Keratinocyte (primary cell): ENCODE measurements around the gene SMAD3. TPM values are rescaled to one million over a fixed set of nuclear protein-coding genes. Genes with fewer than 3 reads are reported as not detected.
A peak's percentile ranks its signal among the peaks of the same experiment; 100 is the strongest.

Source experiments
- DNase-seq: peaks from one replicate; pipeline ENCODE4 v3.0.0-alpha.2; 2011; ENCODE audit warnings: low read depth, missing footprints, low spot score
- FAIRE-seq: peaks from 2 replicates; lab custom pipeline; 2011; peaks lifted over from hg19 to GRCh38; lab: Jason Lieb, UNC
- H2AFZ ChIP-seq: 2 replicates; pipeline ENCODE4 v1.6.0; 2012; ENCODE audit warnings: low read length, control low read depth, inconsistent platforms; ENCODE audit not compliant: control insufficient read depth
- H3K27ac ChIP-seq: 2 replicates; pipeline ENCODE4 v1.5.1; 2011; ENCODE audit warnings: low read length; ENCODE audit not compliant: control insufficient read depth, insufficient read depth
- H3K27me3 ChIP-seq: 3 replicates; pipeline ENCODE4 v1.6.0; 2011; ENCODE audit warnings: low read length; ENCODE audit not compliant: control insufficient read depth, insufficient read depth; ENCODE audit errors: extremely low read depth
- H3K36me3 ChIP-seq, 2 experiments: 2 replicates in 1 of 2; 3 replicates in 1 of 2; pipeline ENCODE4 v1.5.1; 2011; ENCODE audit warnings: low read length in 2 of 2, mild to moderate bottlenecking in 1 of 2; ENCODE audit not compliant: control insufficient read depth in 2 of 2, insufficient read depth in 2 of 2; ENCODE audit errors: extremely low read depth in 1 of 2
- H3K4me1 ChIP-seq: 3 replicates; pipeline ENCODE4 v1.5.1; 2011; ENCODE audit warnings: low read length; ENCODE audit not compliant: control insufficient read depth, insufficient read depth; ENCODE audit errors: extremely low read depth
- H3K4me2 ChIP-seq: 3 replicates; pipeline ENCODE4 v1.6.0; 2011; ENCODE audit warnings: low read depth, low read length; ENCODE audit not compliant: control insufficient read depth, insufficient read depth; ENCODE audit errors: extremely low read depth
- H3K4me3 ChIP-seq, 3 experiments: fragments of 200-600 bp in 1 of 3; sonication (generic) in 1 of 3; 2 replicates in 2 of 3; 3 replicates in 1 of 3; pipeline ENCODE4 v1.5.1; 2011 to 2016; ENCODE audit warnings: low read length in 3 of 3, mild to moderate bottlenecking in 3 of 3, control low read depth in 2 of 3, inconsistent platforms in 1 of 3, low read depth in 1 of 3, mixed read lengths in 1 of 3, mixed run types in 1 of 3, moderate library complexity in 1 of 3; ENCODE audit not compliant: control insufficient read depth in 2 of 3, insufficient read depth in 2 of 3; ENCODE audit errors: extremely low read depth in 1 of 3
- H3K79me2 ChIP-seq: 2 replicates; pipeline ENCODE4 v1.6.0; 2012; ENCODE audit warnings: low read length; ENCODE audit not compliant: control insufficient read depth, insufficient read depth
- H3K9ac ChIP-seq: 3 replicates; pipeline ENCODE4 v1.6.0; 2011; ENCODE audit warnings: low read length; ENCODE audit not compliant: control insufficient read depth, insufficient read depth; ENCODE audit errors: extremely low read depth
- H3K9me1 ChIP-seq: 3 replicates; pipeline ENCODE4 v1.6.0; 2011; ENCODE audit warnings: low read length; ENCODE audit not compliant: control insufficient read depth, insufficient read depth; ENCODE audit errors: extremely low read depth
- H3K9me3 ChIP-seq: 2 replicates; pipeline ENCODE4 v1.5.1; 2012; ENCODE audit warnings: low read depth, low read length; ENCODE audit not compliant: control insufficient read depth
- H4K20me1 ChIP-seq: 3 replicates; pipeline ENCODE4 v1.6.0; 2011; ENCODE audit warnings: low read length; ENCODE audit not compliant: control insufficient read depth, insufficient read depth; ENCODE audit errors: extremely low read depth
- CTCF ChIP-seq, 3 experiments: IDR thresholded peaks in 1 of 3; conservative IDR thresholded peaks in 1 of 3; optimal IDR thresholded peaks in 1 of 3; 2 replicates in 2 of 3; 3 replicates in 1 of 3; pipeline versions ENCODE3 to v1.5.1; 2011; ENCODE audit warnings: low read length in 3 of 3, mild to moderate bottlenecking in 3 of 3, moderate library complexity in 2 of 3, control low read depth in 1 of 3, inconsistent platforms in 1 of 3; ENCODE audit not compliant: insufficient read depth in 2 of 3; ENCODE audit errors: extremely low read depth in 1 of 3
- EZH2 ChIP-seq: IDR thresholded peaks from one replicate; pipeline ENCODE4 v1.6.1; 2012; ENCODE audit warnings: inconsistent platforms, mild to moderate bottlenecking, low read length, moderate library complexity
- dilution Hi-C: fragments of 300-500 bp; cut with MboI; formaldehyde crosslinking; loops from one replicate; pipeline ENCODE4 v1.7.0; 2020; ENCODE audit warnings: low sequenced_read_pairs; ENCODE audit not compliant: extremely low pct_ligation_motif_present
- polyA plus RNA-seq, 5 experiments: library from polyadenylated mRNA; depleted of rRNA in 3 of 5; stranded (reverse) in 3 of 5; stranded (forward) in 1 of 5; unstranded in 1 of 5; fragments of >200 nt; gene quantifications; 1 replicate in 1 of 5; 2 replicates in 3 of 5; 3 replicates in 1 of 5; pipeline versions ENCODE4 v1.2.1 to v1.2.3, GENCODE V29; 2011 to 2012; ENCODE audit warnings: missing spikeins in 2 of 5, low read depth in 1 of 5, low replicate concordance in 1 of 5

Gene SMAD3
- polyA plus RNA-seq, 1 donor (not counting 4 experiments of a cell fraction or from before 2014, with no cell fraction given), result 33.7 TPM

- peaks cover 88% of the 10 kb centered on the region for H3K79me2 ChIP-seq
- no peaks in the 10 kb centered on the region for H4K20me1 ChIP-seq
- no peak for TF ChIP-seq EZH2
- no peak for TF ChIP-seq CTCF (optimal IDR thresholded peaks at IDR 0.05 in 1 of 3, IDR thresholded peaks at IDR 0.05 in 1 of 3, conservative IDR thresholded peaks at IDR 0.05 in 1 of 3; ENCODE audit: extremely low read depth in 1 of 3, insufficient read depth in 2 of 3, low read length in 3 of 3)
- H3K27me3 ChIP-seq, result no peaks in the 10 kb centered on the region
- H3K27ac ChIP-seq, result peak overlapping the region; percentile 91
- H3K9me3 ChIP-seq, result no peaks in the 10 kb centered on the region
- no peak overlapping the region for H2AFZ ChIP-seq
- H3K36me3 ChIP-seq, result peaks cover 4 to 13% of the 10 kb centered on the region in 2 experiments
- dilution Hi-C loops, result no loop called here
- DNase-seq, result no peak
- H3K4me1 ChIP-seq, result peaks cover 79% of the 10 kb centered on the region
- no peak overlapping the region for H3K4me3 ChIP-seq
- H3K9ac ChIP-seq, result no peak overlapping the region
- H3K9me1 ChIP-seq, result no peaks in the 10 kb centered on the region
- peak overlapping the region; percentile 53 for H3K4me2 ChIP-seq
- peak; percentile 9 for FAIRE-seq
Measured at GRCh38 chr15:67096546-67097294, 31.3 kb downstream of the SMAD3 start.

- FAIRE-seq (no peak), DNase-seq (no peak)
- Histone ChIP-seq H3K9me3 (no peaks in the 10 kb centered on the region), H4K20me1 (no peaks in the 10 kb centered on the region), H3K9me1 (no peaks in the 10 kb centered on the region), H3K27ac (peak overlapping the region; percentile 91), H3K79me2 (peaks cover 87% of the 10 kb centered on the region), H3K9ac (peak overlapping the region; percentile 84), H3K36me3 (peaks cover 4 to 16% of the 10 kb centered on the region in 2 experiments), H3K4me3 (no peak overlapping the region), H3K27me3 (no peaks in the 10 kb centered on the region), H2AFZ (no peak overlapping the region), H3K4me2 (peak overlapping the region; percentile 89), H3K4me1 (peaks cover 79% of the 10 kb centered on the region)
- dilution Hi-C loops, result no loop called here
- no peak for TF ChIP-seq CTCF (optimal IDR thresholded peaks at IDR 0.05 in 1 of 3, IDR thresholded peaks at IDR 0.05 in 1 of 3, conservative IDR thresholded peaks at IDR 0.05 in 1 of 3; ENCODE audit: extremely low read depth in 1 of 3, insufficient read depth in 2 of 3, low read length in 3 of 3)
- TF ChIP-seq EZH2, result no peak
Measured at GRCh38 chr15:67097424-67097823, 32.0 kb downstream of the SMAD3 start.
